Cortex of kidney (tissue), 1 donor: ENCODE results near the gene ZGPAT.

Experiments
- DNase-seq: peaks from one replicate; lab custom pipeline; 2025; lab: John Stamatoyannopoulos, UW

ZGPAT gene

DNA sequence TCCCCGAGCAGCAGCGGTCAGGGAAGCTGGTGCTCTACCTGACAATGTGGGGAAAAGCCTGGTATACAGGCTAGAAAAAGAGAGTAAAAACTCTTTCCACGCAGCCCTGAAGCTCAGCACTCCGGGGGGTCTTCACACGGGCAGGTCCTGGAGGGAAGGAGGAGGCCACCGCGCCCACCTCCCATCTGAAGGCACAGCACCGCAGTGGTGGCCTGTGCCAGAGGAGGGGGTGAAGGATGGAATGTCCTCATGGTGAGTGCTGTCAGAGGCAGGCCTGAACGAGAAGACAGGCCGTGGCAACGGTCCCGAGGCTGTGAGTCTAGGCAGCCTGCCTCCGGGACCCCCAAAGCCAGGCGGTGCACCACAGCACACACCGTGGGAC, 37.6 kb downstream of the ZGPAT start:
- no peak for DNase-seq

DNA sequence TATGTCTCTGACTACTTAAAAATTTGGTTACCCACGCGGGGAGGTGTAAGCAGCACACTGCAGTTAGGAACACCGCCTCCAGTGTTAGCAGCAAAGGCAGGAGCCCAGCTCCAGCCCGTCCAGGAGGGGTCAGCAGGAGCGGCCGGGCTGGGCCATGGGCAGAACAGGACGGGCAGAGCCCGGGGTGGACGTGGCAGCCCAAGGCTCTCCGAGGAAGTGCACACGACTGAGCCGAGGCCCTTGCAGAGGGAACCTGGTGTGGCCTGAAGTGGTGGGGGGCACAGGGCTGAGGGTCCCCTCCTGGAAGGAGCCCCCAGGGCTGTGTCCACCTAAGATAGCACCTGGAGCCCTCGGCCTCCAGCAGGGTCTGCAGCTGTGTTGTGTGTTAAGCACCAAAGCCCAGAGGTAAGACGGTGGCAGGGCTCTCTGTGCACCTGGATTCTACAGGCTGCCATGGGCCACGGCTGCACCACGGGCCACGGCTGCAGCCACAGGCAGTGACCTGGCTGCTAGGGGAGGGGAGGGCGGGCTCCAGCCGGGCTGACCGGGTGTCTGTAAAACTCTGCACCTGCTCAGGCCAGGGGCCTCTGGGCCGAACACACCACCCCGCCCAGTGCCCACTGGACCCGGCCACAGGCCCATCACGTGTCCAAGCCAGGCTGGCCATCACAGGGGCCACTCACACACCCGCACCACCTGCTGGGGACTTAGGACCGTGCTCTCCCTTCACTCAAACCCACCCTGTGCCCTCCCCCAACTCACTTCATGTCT, 38.3 kb downstream of the ZGPAT start:
- no peak for DNase-seq

DNA sequence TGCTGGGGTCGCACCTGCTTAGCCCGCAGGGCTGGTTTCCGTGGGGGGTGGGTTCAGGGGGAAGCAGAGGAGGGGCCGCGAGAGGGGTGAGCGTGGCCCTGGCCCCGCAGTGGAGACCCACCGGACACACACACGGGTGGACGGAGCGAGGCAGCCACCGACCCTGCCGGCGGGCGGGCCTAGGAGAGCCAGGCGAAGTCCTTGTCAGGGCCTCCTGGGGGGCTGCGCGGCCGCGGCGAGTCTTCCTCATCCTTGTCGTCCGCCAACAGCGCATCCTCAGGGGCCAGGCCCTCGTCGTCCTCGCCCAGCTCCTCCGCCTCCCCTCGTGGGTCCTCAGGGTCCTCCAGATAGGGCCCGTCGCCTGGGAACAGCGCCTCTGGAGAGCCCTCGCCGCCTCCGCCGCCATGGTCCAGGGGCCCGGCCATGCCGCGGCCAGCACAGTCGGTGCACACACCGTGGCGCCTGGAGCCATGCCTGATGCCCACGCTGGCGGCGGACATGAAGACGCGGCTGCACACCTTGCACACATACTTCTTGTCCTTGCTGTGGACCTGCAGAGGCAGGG, 39.0 kb downstream of the ZGPAT start:
- DNase-seq = no peak

GRCh38 chr20:63747622-63748069, 39.8 kb downstream of the ZGPAT start:
- DNase-seq = no peak

- DNase-seq = no peak
These were observed 40.5 kb downstream of the ZGPAT start for GRCh38 chr20:63748070-63748933.

- no peak for DNase-seq
These were observed 41.1 kb downstream of the ZGPAT start for GRCh38 chr20:63748934-63749270.

DNA sequence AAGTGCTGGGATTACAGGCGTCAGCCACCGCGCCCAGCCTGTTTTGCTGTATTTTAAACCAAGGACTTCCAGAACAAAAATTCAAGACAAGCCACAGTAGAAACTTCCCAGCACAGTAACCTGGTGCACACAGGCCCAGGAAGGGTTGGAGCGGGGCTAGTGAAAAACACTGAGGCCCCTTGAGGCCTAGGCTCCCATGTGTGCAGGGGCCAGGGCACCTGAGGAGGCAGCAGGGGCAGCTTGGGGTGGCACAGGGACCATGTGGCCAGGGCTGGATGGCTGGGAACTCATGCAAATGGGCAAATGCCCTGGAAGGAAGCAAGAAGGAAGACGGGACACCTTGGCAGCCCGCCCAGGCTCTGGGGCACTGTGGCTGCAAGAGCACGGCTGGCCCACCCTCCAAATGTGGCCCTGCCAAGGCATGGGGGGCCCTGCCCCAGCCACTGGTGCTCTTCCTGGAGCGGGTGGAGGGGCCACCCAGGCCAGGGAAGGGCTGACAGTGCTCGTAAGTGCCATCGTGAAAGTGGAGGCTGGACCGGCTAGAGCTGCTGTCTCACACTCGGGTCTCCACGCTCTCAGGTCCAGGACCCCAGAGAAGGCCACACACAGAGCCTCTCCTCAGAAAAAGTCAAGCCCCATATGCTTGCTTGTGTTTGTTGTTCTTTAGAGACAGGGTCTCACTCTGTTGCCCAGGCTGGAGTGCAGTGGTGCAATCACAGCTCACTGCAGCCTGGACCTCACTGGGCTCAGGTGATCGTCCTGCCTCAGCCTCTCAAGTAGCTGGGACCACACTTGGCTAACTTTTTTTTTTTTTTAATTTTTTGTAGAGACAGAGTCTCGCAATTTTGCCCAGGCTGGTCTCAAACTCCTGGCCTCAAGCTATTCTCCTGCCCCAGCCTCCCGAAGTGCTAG, 42.0 kb downstream of the ZGPAT start:
- DNase-seq = no peak

GRCh38 chr20:63750807-63751470, 43.1 kb downstream of the ZGPAT start:
- no peak for DNase-seq

- DNase-seq = no peak
These were observed 43.8 kb downstream of the ZGPAT start for GRCh38 chr20:63751471-63752271.

- no peak for DNase-seq
These were observed 44.7 kb downstream of the ZGPAT start for GRCh38 chr20:63752411-63753101.

GRCh38 chr20:63753381-63753780, 45.5 kb downstream of the ZGPAT start:
- DNase-seq = no peak

DNA sequence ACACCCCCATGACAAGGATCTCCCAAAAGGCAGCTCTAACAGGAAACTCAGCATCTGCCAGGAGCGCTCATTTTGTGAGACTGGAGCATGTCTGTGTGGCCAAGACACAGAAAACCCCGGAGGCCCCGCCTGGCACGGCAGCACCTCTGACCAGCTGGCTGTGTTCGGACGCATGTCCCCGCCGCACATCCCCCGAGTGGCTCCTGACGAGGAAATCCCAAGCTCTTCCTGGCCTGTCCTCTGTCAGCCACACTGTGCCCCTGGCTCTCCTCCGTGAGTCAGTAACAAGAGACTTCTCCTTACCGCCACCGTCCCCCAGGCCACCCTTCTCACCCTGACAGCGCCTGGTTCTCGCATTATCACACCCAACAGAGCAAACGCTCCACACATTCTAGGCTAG, 46.2 kb downstream of the ZGPAT start:
- DNase-seq = no peak

GRCh38 chr20:63755933-63756647, 48.3 kb downstream of the ZGPAT start:
- DNase-seq = no peak

GRCh38 chr20:63756648-63756991, 48.8 kb downstream of the ZGPAT start:
- DNase-seq = no peak

GRCh38 chr20:63758152-63758551, 50.3 kb downstream of the ZGPAT start:
- DNase-seq = no peak

DNA sequence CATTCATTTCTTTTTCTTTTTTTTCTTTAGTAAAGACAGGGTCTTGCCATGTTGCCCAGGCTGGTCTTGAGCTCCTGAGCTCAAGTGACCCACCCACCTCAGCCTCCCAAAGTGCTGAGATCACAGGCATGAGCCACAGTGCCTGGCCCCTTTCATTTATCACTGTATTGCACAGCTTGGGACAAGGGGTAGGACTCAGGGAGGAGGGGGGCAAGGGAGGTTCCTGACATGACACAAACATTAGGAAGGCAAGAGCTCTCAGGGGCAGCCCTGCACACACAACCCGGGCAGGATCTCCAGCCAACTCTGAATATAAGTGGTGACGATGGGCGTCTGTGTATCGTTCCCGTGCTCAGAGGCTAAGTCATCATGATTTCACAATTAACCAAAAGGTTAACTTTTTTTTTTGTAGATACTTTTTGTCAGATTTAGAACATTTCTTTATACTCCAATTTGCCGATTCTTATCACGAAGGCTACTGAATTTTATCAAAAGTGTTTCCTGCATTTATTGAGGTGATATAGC, 51.6 kb downstream of the ZGPAT start:
- DNase-seq = no peak

GRCh38 chr20:63765082-63765873, 57.4 kb downstream of the ZGPAT start:
- DNase-seq = no peak

- DNase-seq = no peak
These were observed 58.1 kb downstream of the ZGPAT start for GRCh38 chr20:63765902-63766301.
